BJ (cell line): ENCODE results near the gene PHLDB1. TPM values are rescaled to one million over a fixed set of nuclear protein-coding genes. Genes with fewer than 3 reads are reported as not detected.

Source experiments
- CTCF ChIA-PET: fragments of 350-600 bp; formaldehyde crosslinking; extraction: SDS; loops from one replicate; lab custom pipeline; 2021; ENCODE audit warnings: antibody characterized with exemption, inconsistent platforms; lab: Yijun Ruan, JAX
- POLR2A ChIA-PET: fragments of 300-600 bp; sonication (Branson Sonifier 250); formaldehyde crosslinking; extraction: SDS; loops from one replicate; lab custom pipeline; 2021; ENCODE audit warnings: antibody characterized with exemption; lab: Charles Lee
- DNase-seq: peaks from one replicate; pipeline ENCODE4 v3.0.0-alpha.2; 2011; ENCODE audit warnings: low read depth
- H3K27me3 ChIP-seq: 2 replicates; pipeline ENCODE4 v1.6.0; 2011; ENCODE audit warnings: low read length; ENCODE audit not compliant: control insufficient read depth, insufficient read depth
- H3K36me3 ChIP-seq: 2 replicates; pipeline ENCODE4 v1.5.1; 2011; ENCODE audit warnings: low read length; ENCODE audit not compliant: control insufficient read depth, insufficient read depth
- H3K4me3 ChIP-seq: 2 replicates; pipeline ENCODE4 v1.5.1; 2011; ENCODE audit warnings: low read depth, mild to moderate bottlenecking, control low read depth, low read length
- CTCF ChIP-seq: IDR thresholded peaks from 2 replicates; pipeline ENCODE4 v1.5.1; 2011; ENCODE audit warnings: low read depth, mild to moderate bottlenecking, control low read depth, inconsistent platforms, low read length, moderate library complexity; ENCODE audit not compliant: insufficient read depth
- polyA plus RNA-seq: library from polyadenylated mRNA; depleted of rRNA; stranded (reverse); fragments of >200 nt; gene quantifications from 2 replicates; pipeline ENCODE4 v1.2.3, GENCODE V29; 2011

Gene PHLDB1
- polyA plus RNA-seq, 1 experiment: 74.7 TPM

- no peaks in the 10 kb centered on the region for H3K27me3 ChIP-seq
- POLR2A ChIA-PET: no interaction called here
- CTCF ChIA-PET: no interaction called here
- peaks cover 26% of the 10 kb centered on the region for H3K36me3 ChIP-seq
- TF ChIP-seq CTCF: no peak
- H3K4me3 ChIP-seq: no peak overlapping the region
- no peak for DNase-seq
Observed at GRCh38 chr11:118615282-118615975, 8.0 kb downstream of the PHLDB1 start.

GRCh38 chr11:118615976-118616371 is 8.6 kb downstream of the PHLDB1 start:
- H3K4me3 ChIP-seq: no peak overlapping the region
- ChIA-PET POLR2A (no interaction called here), CTCF (no interaction called here)
- H3K27me3 ChIP-seq: no peaks in the 10 kb centered on the region
- H3K36me3 ChIP-seq: peaks cover 29% of the 10 kb centered on the region
- no peak for DNase-seq
- TF ChIP-seq CTCF: no peak

- POLR2A ChIA-PET: interaction anchor here (1.7 to 2.3 kb wide), 2 partner anchors 9 to 12 kb away, joined by 8 to 20 read pairs; partner anchors contain the start of gene PHLDB1
- CTCF ChIA-PET: interaction anchor here (0.9 to 8.2 kb wide), 4 partner anchors 12 to 46 kb away, joined by 3 to 71 read pairs (median 10); partner anchors contain the start of gene PHLDB1
- H3K4me3 ChIP-seq: no peak overlapping the region
- TF ChIP-seq CTCF: no peak
- H3K27me3 ChIP-seq: no peaks in the 10 kb centered on the region
- peaks cover 28% of the 10 kb centered on the region for H3K36me3 ChIP-seq
- peak; percentile 83 for DNase-seq
Observed at GRCh38 chr11:118618115-118618990, 10.9 kb downstream of the PHLDB1 start.

- Histone ChIP-seq H3K36me3 (peaks cover 25% of the 10 kb centered on the region), H3K4me3 (no peak overlapping the region), H3K27me3 (no peaks in the 10 kb centered on the region)
- CTCF ChIA-PET: interaction anchor here (0.9 to 8.2 kb wide), 6 partner anchors 8 to 46 kb away, joined by 3 to 71 read pairs (median 4); partner anchors contain the start of gene PHLDB1
- POLR2A ChIA-PET: interaction anchor here (1.7 to 2.3 kb wide), 2 partner anchors 10 to 12 kb away, joined by 8 to 20 read pairs; partner anchors contain the start of gene PHLDB1
- DNase-seq: peak; percentile 65
- no peak for TF ChIP-seq CTCF
Observed at GRCh38 chr11:118618991-118619375, 11.6 kb downstream of the PHLDB1 start.
